HepG2 (cell line): ENCODE data around the gene KDM2B. TPM values are rescaled to one million over a fixed set of nuclear protein-coding genes. Genes with fewer than 3 reads are reported as not detected.
A peak's percentile ranks its signal among the peaks of the same experiment; 100 is the strongest.

ENCODE experiments used
- BCL6 ChIP-seq: IDR thresholded peaks from 2 replicates; pipeline ENCODE4 v1.6.1; 2016; ENCODE audit warnings: missing genetic modification reagents, missing compliant biosample characterization
- CC2D1A ChIP-seq: sonication (generic); formaldehyde crosslinking; IDR thresholded peaks from 2 replicates; pipeline ENCODE4 v1.8.1; 2023; ENCODE audit warnings: mild to moderate bottlenecking, missing genetic modification reagents
- ELF3 ChIP-seq: IDR thresholded peaks from 2 replicates; pipeline ENCODE4 v1.6.1; 2016; ENCODE audit warnings: missing genetic modification reagents, missing compliant biosample characterization
- GZF1 ChIP-seq: sonication (generic); formaldehyde crosslinking; IDR thresholded peaks from 2 replicates; pipeline ENCODE4 v1.5.1; 2020; ENCODE audit warnings: mild to moderate bottlenecking, missing genetic modification reagents
- HMGA1 ChIP-seq: sonication (generic); formaldehyde crosslinking; conservative IDR thresholded peaks from 2 replicates; pipeline ENCODE4 v1.4.0; 2020; ENCODE audit warnings: missing genetic modification reagents
- HOXD1 ChIP-seq: sonication (generic); formaldehyde crosslinking; IDR thresholded peaks from 2 replicates; pipeline ENCODE4 v1.5.0; 2020; ENCODE audit warnings: missing genetic modification reagents
- MED13 ChIP-seq: sonication (generic); formaldehyde crosslinking; IDR thresholded peaks from 2 replicates; pipeline ENCODE4 v1.5.0; 2020; ENCODE audit warnings: missing genetic modification reagents
- NR2F6 ChIP-seq, 2 experiments: IDR thresholded peaks; 2 replicates each; pipeline ENCODE4 v1.6.1; 2016; ENCODE audit warnings: antibody characterized with exemption in 1 of 2, mild to moderate bottlenecking in 1 of 2
- POLR2A ChIP-seq, 2 experiments: IDR thresholded peaks; 2 replicates each; pipeline ENCODE4 v1.6.1; 2011; ENCODE audit warnings: low read depth in 2 of 2, low read length in 2 of 2, mild to moderate bottlenecking in 1 of 2, moderate library complexity in 1 of 2; ENCODE audit not compliant: insufficient read depth in 1 of 2
- REXO4 ChIP-seq: sonication (generic); formaldehyde crosslinking; IDR thresholded peaks from 2 replicates; pipeline ENCODE4 v1.8.0; 2022; ENCODE audit warnings: missing genetic modification reagents, mild to moderate bottlenecking, borderline replicate concordance
- SOX5 ChIP-seq: IDR thresholded peaks from 2 replicates; pipeline ENCODE4 v1.6.1; 2016; ENCODE audit warnings: borderline replicate concordance
- ZNF101 ChIP-seq: sonication (generic); formaldehyde crosslinking; IDR thresholded peaks from 2 replicates; pipeline ENCODE4 v1.4.0; 2020; ENCODE audit warnings: mild to moderate bottlenecking, low read depth, missing genetic modification reagents, borderline replicate concordance
- ZNF317 ChIP-seq: sonication (generic); formaldehyde crosslinking; IDR thresholded peaks from 2 replicates; pipeline ENCODE4 v1.5.0; 2020; ENCODE audit warnings: mild to moderate bottlenecking, missing genetic modification reagents
- ZNF337 ChIP-seq: sonication (generic); formaldehyde crosslinking; IDR thresholded peaks from 2 replicates; pipeline ENCODE4 v1.5.1; 2020; ENCODE audit warnings: missing genetic modification reagents, low read depth, mild to moderate bottlenecking, borderline replicate concordance
- ZNF672 ChIP-seq: sonication (generic); formaldehyde crosslinking; IDR thresholded peaks from 2 replicates; pipeline ENCODE4 v1.8.1; 2022; ENCODE audit warnings: missing genetic modification reagents
- ZNF776 ChIP-seq: sonication (generic); formaldehyde crosslinking; IDR thresholded peaks from 2 replicates; pipeline ENCODE4 v1.4.0; 2020; ENCODE audit warnings: mild to moderate bottlenecking, missing genetic modification reagents
- ZNF777 ChIP-seq: sonication (generic); formaldehyde crosslinking; IDR thresholded peaks from 2 replicates; pipeline ENCODE4 v1.4.0; 2020; ENCODE audit warnings: missing genetic modification reagents
- ZSCAN22 ChIP-seq: sonication (generic); formaldehyde crosslinking; IDR thresholded peaks from 2 replicates; pipeline ENCODE4 v1.4.0; 2020; ENCODE audit warnings: mild to moderate bottlenecking, missing genetic modification reagents
- ZSCAN25 ChIP-seq: sonication (generic); formaldehyde crosslinking; IDR thresholded peaks from 2 replicates; pipeline ENCODE4 v1.8.0; 2022; ENCODE audit warnings: mild to moderate bottlenecking, missing genetic modification reagents
- polyA plus RNA-seq, 8 experiments: library from polyadenylated mRNA; depleted of rRNA in 3 of 8; stranded (reverse) in 7 of 8; unstranded in 1 of 8; fragments of >200 nt; fragmentation: Illumina TruSeq in 4 of 8; extraction: Trizol in 4 of 8; gene quantifications; 2 replicates each; pipeline versions ENCODE4 v1.2.1 to v1.2.3, GENCODE V29; 2011 to 2016; ENCODE audit warnings: low read depth in 4 of 8, missing spikeins in 1 of 8, mixed read lengths in 1 of 8; ENCODE audit not compliant: insufficient read depth in 1 of 8
- total RNA-seq, 5 experiments: library from RNA; depleted of rRNA; stranded (reverse); fragments of >200 nt; fragmentation: Illumina TruSeq; extraction: Trizol; gene quantifications; 2 replicates each; pipeline ENCODE4 v1.2.3, GENCODE V29; 2016; ENCODE audit warnings: low read depth in 1 of 5
- TF ChIP-seq, protein P1 (sequence below): sonication (generic); formaldehyde crosslinking; IDR thresholded peaks from 2 replicates; pipeline ENCODE4 v1.8.1; 2023; ENCODE audit warnings: mild to moderate bottlenecking, missing genetic modification reagents
- TF ChIP-seq, protein P2 (sequence below): sonication (generic); formaldehyde crosslinking; conservative IDR thresholded peaks from 2 replicates; pipeline ENCODE4 v1.8.0; 2022; ENCODE audit warnings: missing genetic modification reagents
- TF ChIP-seq, protein P3 (sequence below): sonication (generic); formaldehyde crosslinking; IDR thresholded peaks from 2 replicates; pipeline ENCODE4 v1.8.0; 2022; ENCODE audit warnings: missing genetic modification reagents, low read depth, mild to moderate bottlenecking, borderline replicate concordance
- TF ChIP-seq, protein P4 (sequence below): sonication (generic); formaldehyde crosslinking; IDR thresholded peaks from 2 replicates; pipeline ENCODE4 v1.8.0; 2022; ENCODE audit warnings: mild to moderate bottlenecking, missing genetic modification reagents, moderate library complexity
- TF ChIP-seq, protein P5 (sequence below): sonication (generic); formaldehyde crosslinking; IDR thresholded peaks from 2 replicates; pipeline ENCODE4 v1.4.0; 2020; ENCODE audit warnings: missing genetic modification reagents

Gene KDM2B
- total and polyA plus RNA-seq, 2 of the 13 experiments (the other 11 are each of a cell fraction or from before 2014, with no cell fraction given): 17.5 to 26.1 TPM

DNA sequence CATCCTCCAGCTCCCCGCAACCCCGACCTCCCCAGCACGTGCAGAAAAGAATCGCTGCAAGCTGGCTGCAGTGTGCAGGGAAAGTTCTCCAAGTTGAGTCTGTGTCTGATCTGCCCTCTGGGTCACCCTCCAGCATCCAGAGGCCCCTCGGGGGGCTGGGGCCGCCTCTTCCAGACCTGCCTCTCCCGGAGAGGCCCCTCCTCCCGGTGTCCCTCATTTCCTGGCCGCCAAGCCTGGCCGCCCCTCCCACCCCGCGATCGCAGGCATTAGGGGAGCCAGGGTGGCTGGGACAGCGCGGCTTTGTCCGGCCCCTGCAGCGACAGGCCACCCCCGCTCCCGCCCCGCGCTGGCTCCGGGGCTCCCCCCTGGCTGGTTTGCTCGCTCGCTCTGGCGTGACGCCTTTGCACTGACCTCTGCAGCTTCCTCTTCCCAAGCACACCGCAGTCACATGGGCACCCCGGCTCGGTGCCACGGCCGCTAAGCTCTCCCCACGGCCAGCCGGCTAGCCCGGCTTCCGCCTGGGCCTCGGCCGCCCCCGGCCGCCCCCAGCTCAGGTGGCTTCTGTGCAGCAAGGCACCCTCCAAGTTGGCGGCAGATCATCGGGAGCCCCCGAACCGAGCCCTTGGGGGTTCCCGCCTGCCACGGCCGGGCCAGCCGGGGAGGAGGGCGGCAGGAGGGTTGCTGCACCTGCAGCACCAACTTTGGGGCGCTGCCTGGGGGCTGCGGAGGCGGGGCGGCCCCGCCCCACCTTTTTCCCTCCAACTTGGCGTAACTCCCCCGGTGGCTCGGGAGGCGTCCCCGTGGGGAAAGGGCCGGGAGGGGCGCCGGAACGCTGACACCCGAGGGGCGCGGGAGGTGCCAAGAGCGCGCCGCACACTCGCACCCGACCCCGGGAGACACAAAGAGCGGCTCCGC lies 43.7 kb downstream of the KDM2B start (continued):
- TF ChIP-seq, protein P1, sequence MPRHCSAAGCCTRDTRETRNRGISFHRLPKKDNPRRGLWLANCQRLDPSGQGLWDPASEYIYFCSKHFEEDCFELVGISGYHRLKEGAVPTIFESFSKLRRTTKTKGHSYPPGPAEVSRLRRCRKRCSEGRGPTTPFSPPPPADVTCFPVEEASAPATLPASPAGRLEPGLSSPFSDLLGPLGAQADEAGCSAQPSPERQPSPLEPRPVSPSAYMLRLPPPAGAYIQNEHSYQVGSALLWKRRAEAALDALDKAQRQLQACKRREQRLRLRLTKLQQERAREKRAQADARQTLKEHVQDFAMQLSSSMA (CRISPR knock-in tag): peak; percentile 83; the same call in 1 of the 2 replicates
- TF ChIP-seq ZNF101 (CRISPR knock-in tag): peak; percentile 60; the same call in 1 of the 2 replicates
- TF ChIP-seq MED13 (CRISPR knock-in tag): peak; percentile 65; the same call in 1 of the 2 replicates
- TF ChIP-seq, protein P2, sequence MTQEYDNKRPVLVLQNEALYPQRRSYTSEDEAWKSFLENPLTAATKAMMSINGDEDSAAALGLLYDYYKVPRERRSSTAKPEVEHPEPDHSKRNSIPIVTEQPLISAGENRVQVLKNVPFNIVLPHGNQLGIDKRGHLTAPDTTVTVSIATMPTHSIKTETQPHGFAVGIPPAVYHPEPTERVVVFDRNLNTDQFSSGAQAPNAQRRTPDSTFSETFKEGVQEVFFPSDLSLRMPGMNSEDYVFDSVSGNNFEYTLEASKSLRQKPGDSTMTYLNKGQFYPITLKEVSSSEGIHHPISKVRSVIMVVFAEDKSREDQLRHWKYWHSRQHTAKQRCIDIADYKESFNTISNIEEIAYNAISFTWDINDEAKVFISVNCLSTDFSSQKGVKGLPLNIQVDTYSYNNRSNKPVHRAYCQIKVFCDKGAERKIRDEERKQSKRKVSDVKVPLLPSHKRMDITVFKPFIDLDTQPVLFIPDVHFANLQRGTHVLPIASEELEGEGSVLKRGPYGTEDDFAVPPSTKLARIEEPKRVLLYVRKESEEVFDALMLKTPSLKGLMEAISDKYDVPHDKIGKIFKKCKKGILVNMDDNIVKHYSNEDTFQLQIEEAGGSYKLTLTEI (CRISPR knock-in tag): no peak
- TF ChIP-seq CC2D1A (CRISPR knock-in tag): no peak
- peak; percentile 81; the same call in 1 of the 2 replicates for TF ChIP-seq ZNF337
- TF ChIP-seq, protein P3, sequence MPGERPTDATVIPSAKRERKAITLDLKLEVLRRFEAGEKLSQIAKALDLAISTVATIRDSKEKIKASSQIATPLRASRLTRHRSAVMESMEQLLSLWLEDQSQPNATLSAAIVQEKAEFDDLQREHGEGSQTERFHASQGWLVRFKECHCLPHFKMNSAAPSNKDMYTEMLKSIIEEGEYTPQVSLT (CRISPR knock-in tag): no peak
- TF ChIP-seq, protein P4, sequence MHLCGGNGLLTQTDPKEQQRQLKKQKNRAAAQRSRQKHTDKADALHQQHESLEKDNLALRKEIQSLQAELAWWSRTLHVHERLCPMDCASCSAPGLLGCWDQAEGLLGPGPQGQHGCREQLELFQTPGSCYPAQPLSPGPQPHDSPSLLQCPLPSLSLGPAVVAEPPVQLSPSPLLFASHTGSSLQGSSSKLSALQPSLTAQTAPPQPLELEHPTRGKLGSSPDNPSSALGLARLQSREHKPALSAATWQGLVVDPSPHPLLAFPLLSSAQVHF: 0 out of 2 replicates have a peak, but pooled peaks have one; percentile 57
- TF ChIP-seq BCL6 (CRISPR knock-in tag): peak; percentile 50
- TF ChIP-seq NR2F6 (IDR thresholded peaks at IDR 0.05): peak; percentile 43
- peak; percentile 76; the same call in 1 of the 2 replicates for TF ChIP-seq NR2F6 (CRISPR knock-in tag; IDR thresholded peaks at IDR 0.05)
- TF ChIP-seq GZF1 (CRISPR knock-in tag): no peak
- no peak for TF ChIP-seq REXO4 (CRISPR knock-in tag)
- TF ChIP-seq ZSCAN22 (CRISPR knock-in tag): 0 out of 2 replicates have a peak, but pooled peaks have one; percentile 49
- peak; percentile 45; the same call in 1 of the 2 replicates for TF ChIP-seq SOX5 (CRISPR knock-in tag)
- TF ChIP-seq ZNF317 (CRISPR knock-in tag): 0 out of 2 replicates have a peak, but pooled peaks have one; percentile 26
- peak; percentile 79 for TF ChIP-seq HOXD1 (CRISPR knock-in tag)
- peak; percentile 85 for TF ChIP-seq ELF3
- TF ChIP-seq, protein P5, sequence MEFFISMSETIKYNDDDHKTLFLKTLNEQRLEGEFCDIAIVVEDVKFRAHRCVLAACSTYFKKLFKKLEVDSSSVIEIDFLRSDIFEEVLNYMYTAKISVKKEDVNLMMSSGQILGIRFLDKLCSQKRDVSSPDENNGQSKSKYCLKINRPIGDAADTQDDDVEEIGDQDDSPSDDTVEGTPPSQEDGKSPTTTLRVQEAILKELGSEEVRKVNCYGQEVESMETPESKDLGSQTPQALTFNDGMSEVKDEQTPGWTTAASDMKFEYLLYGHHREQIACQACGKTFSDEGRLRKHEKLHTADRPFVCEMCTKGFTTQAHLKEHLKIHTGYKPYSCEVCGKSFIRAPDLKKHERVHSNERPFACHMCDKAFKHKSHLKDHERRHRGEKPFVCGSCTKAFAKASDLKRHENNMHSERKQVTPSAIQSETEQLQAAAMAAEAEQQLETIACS: peak; percentile 70
- peak; percentile 67 to 70 for TF ChIP-seq POLR2A (IDR thresholded peaks at IDR 0.05; ENCODE audit: insufficient read depth in 1 of 2, low read depth in 2 of 2, low read length in 2 of 2)
- no peak for TF ChIP-seq HMGA1 (CRISPR knock-in tag)
- TF ChIP-seq ZNF672 (CRISPR knock-in tag): no peak
- TF ChIP-seq ZSCAN25: peak; percentile 60; the same call in 1 of the 2 replicates
- TF ChIP-seq ZNF776 (CRISPR knock-in tag): no peak; the same call in 1 of the 2 replicates
- peak; percentile 77 for TF ChIP-seq ZNF777 (CRISPR knock-in tag)
